Measurements from ENCODE around the gene SIX3.

DNA sequence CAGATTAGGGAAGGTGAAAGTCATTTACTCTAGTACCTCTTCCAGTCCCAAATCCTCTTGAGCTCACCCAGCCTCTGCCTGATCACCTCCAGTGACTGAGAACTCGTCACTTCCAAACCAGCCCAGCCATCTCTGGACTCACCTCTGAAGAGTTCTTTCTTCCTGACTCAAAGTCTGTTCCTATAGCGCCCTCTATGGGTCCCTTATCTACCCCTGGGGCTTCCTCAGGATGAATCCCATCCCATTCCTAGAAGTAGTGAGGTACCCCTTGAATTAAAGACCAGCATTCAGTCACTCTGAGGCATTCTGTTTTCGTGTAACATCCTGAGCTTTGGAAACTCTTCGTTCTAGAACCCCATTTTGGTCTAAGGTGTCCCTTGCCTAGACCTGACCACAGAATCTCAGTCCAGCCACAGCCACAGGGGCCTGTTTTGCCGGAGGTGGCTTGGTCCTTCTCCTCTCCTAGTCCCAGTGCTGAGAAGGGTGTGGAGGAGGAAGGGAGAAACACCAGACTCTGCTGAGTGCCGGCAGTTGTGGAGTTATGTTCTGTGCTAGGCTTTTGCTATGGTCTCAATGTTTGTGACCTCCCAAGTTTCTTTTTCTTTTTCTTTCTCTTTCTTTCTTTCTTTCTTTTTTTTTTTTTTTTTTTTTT, 32.7 kb downstream of the SIX3 start:
- TF ChIP-seq, protein P1, sequence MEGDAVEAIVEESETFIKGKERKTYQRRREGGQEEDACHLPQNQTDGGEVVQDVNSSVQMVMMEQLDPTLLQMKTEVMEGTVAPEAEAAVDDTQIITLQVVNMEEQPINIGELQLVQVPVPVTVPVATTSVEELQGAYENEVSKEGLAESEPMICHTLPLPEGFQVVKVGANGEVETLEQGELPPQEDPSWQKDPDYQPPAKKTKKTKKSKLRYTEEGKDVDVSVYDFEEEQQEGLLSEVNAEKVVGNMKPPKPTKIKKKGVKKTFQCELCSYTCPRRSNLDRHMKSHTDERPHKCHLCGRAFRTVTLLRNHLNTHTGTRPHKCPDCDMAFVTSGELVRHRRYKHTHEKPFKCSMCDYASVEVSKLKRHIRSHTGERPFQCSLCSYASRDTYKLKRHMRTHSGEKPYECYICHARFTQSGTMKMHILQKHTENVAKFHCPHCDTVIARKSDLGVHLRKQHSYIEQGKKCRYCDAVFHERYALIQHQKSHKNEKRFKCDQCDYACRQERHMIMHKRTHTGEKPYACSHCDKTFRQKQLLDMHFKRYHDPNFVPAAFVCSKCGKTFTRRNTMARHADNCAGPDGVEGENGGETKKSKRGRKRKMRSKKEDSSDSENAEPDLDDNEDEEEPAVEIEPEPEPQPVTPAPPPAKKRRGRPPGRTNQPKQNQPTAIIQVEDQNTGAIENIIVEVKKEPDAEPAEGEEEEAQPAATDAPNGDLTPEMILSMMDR (IDR thresholded peaks at IDR 0.05) = no peak
- TF ChIP-seq POLR2AphosphoS5 (IDR thresholded peaks at IDR 0.05) = no peak
